T47D (cell line): Measurements from ENCODE around the gene ANKRD33B.

Experiments
- DNase-seq, 2 experiments: peaks; one replicate each; pipeline versions ENCODE4 v3.0.0 to v3.0.0-alpha.2; 2011 to 2012; ENCODE audit warnings: low read depth in 1 of 2, low spot score in 1 of 2
- JUND ChIP-seq: IDR thresholded peaks from 2 replicates; pipeline ENCODE4 v1.6.1; 2012; ENCODE audit warnings: low read depth
- in situ Hi-C: cut with HindIII; loops from 2 replicates; pipeline ENCODE4 v1.10.0; 2016; ENCODE audit warnings: low sequenced_read_pairs, low pct_unique_long_range_greater_than_20kb

ANKRD33B gene

GRCh38 chr5:10553476-10553875, 10.4 kb upstream of the ANKRD33B start:
- DNase-seq = no peak
- TF ChIP-seq JUND = no peak
- in situ Hi-C loops = no loop called here

- in situ Hi-C loops = no loop called here
- TF ChIP-seq JUND = no peak
- DNase-seq = peak in 1 of 2 experiments; percentile 22
These were observed 8.6 kb upstream of the ANKRD33B start for GRCh38 chr5:10555277-10555684.

GRCh38 chr5:10556289-10556807, 7.5 kb upstream of the ANKRD33B start:
- no peak for DNase-seq
- in situ Hi-C loops = no loop called here
- no peak for TF ChIP-seq JUND

- no peak for DNase-seq
- TF ChIP-seq JUND = no peak
- in situ Hi-C loops = no loop called here
These were observed 6.8 kb upstream of the ANKRD33B start for GRCh38 chr5:10556893-10557746.

- no peak for TF ChIP-seq JUND
- in situ Hi-C loops = no loop called here
- DNase-seq = no peak
These were observed 4.7 kb upstream of the ANKRD33B start for GRCh38 chr5:10559151-10559550.

- in situ Hi-C loops = no loop called here
- no peak for TF ChIP-seq JUND
- no peak for DNase-seq
These were observed 4.0 kb upstream of the ANKRD33B start for GRCh38 chr5:10559871-10560270.

GRCh38 chr5:10562201-10563109, 1.4 kb upstream of the ANKRD33B start:
- no peak for DNase-seq
- TF ChIP-seq JUND = no peak
- in situ Hi-C loops = no loop called here

- in situ Hi-C loops = no loop called here
- DNase-seq = no peak
- no peak for TF ChIP-seq JUND
These were observed 543 bp upstream of the ANKRD33B start for GRCh38 chr5:10563110-10563944.

GRCh38 chr5:10564838-10565784, 1.2 kb downstream of the ANKRD33B start:
- in situ Hi-C loops = no loop called here
- no peak for TF ChIP-seq JUND
- no peak for DNase-seq

GRCh38 chr5:10565785-10566542, 2.1 kb downstream of the ANKRD33B start:
- in situ Hi-C loops = no loop called here

More at GRCh38 chr5:10565785-10566542, 2.1 kb downstream of the ANKRD33B start:
- DNase-seq = no peak
- TF ChIP-seq JUND = no peak
